GM19438 (cell line): ENCODE measurements around the gene SRGAP2C.
"Not testable (repeated sequence)": the region's sequence is repeated elsewhere in the genome, so short reads cannot be mapped to it uniquely, and the experiment has no call there.

Source experiments
- ATAC-seq: cut with Tn5 transposase; IDR thresholded peaks from one replicate; pipeline ENCODE4 v1.9.1; 2021; ENCODE audit warnings: low read depth; ENCODE audit not compliant: unreplicated experiment

Gene SRGAP2C

DNA sequence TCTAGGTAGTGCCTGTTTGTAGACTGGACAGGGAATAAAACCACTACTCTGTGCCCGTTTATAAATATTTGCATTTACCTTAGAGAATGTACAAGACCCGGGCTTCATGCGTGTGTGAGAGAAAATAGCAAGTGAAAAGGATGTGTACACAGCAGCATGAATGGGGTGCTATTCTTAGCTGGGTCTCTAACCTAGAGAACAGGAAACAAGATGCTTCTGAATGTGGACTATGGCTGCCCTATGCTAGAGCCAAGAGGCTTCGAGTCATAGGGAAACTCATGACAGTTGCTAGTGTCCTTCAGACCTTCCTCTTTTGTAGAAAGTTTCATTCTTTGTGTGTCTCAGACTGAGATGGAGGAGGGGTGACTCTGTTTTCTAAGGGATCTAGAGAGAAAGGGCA lies 39.9 kb downstream of the SRGAP2C start:
- peak; percentile 97 for ATAC-seq

DNA sequence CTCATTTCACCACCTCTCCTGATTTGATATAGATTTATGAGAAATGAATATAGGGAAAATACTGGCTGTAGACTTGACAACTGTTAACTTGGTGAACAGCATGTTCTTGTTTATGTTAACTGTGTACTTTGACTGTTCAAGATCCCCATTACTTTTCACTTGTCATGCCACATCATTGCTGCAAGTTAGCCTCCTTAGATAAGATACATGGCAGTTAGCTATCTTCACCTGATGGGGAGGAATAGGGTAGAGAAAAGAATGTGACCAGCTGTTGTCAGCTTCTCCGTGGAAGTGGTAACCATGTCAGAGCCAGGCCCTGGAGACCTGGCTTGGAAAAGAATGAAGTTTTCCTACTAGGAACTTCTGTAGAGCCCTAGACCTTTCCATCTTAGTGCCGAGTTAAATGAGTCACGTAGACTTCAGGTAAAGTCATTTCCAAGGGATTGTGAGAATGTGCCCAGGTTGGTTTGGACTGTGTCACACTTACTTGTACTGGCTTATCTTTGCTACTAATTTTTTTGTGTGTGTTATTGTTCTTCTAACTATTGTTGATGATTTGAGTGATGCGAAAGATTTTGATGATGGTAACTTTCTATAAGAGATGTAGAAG lies 41.6 kb downstream of the SRGAP2C start:
- ATAC-seq, result not testable (repeated sequence)

DNA sequence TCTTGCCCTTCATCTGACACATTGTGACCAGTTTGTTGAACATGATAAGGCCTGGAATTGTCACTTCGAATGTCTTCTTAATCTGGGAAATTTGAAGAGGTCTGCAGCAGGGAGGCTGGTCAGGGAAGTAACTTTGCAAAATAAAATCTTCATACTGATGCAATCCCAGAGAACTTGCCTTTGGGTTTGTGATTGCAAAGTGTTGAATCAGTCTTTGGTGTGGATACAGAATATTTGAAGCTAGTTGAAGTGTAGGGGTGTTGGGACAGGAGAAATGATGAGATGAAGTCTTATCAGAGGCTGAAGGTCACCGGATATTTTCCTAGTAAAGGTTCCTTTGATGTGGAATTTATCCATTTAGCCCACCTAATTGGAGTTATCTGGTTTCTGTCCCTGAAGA lies 42.1 kb downstream of the SRGAP2C start:
- not testable (repeated sequence) for ATAC-seq

DNA sequence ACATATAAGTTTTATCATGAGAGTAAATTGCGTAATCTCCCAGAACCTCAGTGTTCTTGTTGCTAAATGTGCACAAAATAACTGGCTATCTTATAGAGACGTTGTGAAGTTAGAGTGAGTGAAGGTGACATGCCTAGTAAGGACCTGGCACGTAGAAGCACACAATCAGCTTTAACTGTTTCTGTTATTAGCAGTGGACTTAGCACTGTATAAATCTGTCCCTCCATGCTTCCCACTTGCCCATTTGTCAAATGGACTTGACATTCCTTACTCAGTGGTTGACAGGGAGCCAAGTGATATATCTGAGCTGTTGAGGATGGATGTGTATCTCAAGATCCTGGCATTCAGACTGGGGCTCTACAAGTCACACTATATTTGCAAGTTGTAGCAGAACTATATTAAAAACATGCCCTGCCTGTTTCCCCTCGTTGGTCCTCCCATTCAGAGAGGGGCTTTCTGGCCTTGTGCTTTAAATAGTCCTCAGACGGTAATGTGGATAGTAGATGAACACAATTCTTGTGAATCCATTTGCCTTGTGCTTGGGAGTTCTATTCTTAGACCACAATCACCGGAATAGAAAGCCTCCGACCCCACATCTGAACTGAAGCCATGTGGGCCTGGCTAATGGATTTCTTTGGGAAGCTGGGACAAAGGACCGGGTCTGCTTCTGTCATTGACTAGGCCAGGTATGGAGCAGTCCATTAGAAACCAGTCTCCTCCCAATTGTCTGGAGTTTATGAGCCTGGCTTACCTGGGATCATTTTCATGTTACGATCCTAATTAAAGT lies 43.0 kb downstream of the SRGAP2C start:
- not testable (repeated sequence) for ATAC-seq

DNA sequence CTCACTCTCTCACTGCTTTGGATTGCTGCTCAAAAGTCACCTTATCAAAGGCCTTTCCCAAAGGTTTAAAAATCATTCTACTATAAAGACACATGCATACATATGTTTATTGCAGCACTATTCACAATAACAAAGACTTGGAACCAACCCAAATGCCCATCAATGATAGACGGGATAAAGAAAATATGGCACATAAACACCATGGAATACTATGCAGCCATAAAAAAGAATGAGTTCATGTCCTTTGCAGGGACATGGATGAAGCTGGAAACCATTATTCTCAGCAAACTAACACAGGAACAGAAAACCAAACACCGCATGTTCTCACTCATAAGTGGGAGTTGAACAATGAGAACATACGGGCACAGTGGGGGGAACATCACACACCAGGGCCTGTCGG lies 45.9 kb downstream of the SRGAP2C start:
- ATAC-seq, result not testable (repeated sequence)

DNA sequence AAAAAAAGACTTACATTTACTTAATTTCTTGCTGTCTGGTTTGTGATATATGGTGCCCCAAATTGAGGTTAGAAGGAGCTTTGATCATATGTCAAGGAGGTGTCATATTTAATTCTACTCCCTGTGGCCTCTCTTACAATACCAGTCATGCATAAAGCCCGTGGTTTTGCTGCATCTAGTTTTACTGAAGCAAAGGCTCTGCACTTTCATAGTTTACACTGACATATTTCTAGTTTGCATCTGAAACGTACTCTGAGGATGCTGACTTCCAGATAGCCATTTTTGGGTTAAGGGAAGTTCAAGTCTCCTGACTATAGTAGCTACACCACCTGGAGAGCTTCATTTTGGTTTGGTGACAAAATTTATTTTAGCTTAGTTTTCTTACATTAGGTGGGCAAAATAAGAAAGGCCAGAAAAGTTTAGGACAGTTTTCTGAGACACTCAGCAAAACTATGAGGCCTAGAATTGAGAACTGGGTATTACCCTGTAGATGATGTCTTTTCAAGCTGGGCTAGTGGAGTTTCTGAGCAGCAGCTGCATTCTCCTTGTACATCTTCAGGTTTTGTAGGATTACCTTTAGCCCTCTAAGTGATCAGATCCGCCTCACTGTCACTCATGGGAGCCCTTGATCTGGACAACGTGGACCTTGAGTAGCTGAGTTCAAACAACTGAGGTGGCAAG lies 47.8 kb downstream of the SRGAP2C start:
- ATAC-seq, result peak; percentile 76

DNA sequence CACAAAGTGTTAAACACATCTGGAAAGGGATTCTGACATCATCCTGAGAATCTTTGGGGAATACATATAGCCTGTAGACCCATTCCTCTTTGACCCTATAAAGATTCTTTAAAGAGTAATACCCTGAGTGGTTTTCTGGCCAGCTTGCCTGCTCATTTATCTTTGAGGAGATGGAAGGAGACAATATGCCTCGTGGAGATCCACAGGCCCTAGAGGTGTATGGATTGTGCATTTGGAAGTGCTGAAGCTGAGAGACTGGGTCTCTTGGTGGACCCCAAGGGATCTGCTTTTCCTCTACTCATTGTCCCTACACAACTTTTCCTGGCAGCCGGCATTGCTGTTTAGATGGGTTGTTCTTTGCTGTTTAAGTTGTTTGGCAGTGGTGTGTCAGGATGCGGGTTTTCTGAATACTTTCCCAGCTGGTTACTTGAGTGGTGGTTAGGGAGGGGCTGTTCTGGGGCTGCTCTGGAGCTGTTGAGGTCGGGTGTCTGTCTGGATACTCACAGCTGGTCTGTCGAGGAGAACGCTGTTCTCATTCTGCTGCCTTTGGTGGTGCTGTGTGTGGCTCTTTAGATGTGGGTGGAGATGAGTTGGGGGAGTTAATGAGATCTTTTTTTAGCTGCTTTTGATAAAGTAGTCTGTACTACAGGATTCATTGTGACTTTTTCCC lies 49.5 kb downstream of the SRGAP2C start:
- ATAC-seq, result not testable (repeated sequence)

DNA sequence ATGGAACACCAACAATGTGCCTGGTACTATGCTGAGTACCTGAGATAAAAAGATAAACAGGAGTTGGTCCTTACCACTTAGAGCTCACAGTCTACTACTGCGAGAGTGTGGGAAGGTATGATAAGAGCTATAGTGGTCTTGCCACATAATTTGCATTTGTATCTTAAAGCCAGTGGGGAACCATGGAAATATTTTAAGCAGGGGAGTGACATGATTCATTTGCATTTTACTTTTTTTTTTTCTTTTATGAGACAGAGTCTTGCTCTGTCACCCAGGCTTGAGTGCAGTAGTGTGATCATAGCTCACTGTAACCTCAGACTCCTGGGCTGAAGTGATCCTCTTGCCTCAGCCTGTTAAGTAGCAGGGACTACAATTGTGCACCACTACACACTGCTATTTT lies 53.6 kb downstream of the SRGAP2C start:
- ATAC-seq, result peak; percentile 71

DNA sequence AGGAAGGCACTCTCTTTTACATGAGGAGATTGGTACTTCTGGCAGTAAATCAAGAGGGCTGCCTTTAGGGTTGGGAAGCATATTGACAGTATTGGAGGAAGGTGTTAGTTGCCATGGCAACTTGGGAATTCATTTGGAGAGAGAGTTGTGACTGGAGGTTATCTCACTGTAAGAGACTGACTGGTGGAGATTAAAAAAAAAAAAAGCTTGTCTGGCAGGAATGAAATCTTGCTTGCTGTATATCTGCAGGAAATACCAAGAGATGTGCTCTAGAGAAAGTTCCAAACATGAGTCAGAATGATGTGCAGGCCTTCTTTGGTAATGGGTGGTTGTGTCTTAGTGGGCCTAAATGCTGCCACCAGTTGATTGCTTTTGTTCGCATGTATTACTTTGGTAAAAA lies 59.1 kb downstream of the SRGAP2C start:
- not testable (repeated sequence) for ATAC-seq

DNA sequence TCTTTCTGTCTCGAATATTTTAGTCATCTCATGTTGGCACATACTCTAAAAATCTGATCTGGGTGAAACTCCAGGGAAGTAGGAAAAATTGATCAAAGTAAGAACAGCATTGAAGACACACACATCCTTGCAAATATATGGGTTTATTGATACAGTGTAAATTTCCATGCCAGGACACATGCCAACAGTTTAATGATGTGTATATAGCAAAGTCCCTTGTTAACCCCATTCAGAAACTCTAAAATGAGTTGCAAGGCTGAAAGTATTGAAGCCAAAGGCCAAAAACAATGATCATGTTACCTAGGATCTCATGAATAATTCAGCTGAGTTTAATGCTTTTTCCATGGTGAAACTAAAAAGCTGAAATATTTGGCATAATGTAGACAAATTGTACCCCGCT lies 61.6 kb downstream of the SRGAP2C start:
- not testable (repeated sequence) for ATAC-seq

DNA sequence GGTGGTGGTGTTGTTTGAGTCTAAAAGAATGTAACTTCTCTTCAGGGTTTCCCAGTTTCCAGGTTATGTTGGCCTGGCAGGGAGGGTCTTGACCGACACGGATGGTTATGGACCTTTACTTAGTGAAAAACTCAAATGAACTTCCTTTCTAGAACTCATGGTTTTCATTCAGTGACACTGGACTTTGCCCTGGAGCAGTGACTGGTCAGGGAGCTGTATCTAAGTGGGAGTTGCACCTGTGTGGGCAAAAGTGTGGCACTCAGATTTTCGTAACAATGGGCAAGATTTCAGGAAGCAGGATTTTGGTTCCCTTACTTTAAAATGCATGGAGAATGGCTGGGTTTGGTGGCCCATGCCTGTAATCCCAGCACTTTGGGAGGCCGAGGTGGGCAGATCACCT lies 67.9 kb downstream of the SRGAP2C start:
- not testable (repeated sequence) for ATAC-seq

DNA sequence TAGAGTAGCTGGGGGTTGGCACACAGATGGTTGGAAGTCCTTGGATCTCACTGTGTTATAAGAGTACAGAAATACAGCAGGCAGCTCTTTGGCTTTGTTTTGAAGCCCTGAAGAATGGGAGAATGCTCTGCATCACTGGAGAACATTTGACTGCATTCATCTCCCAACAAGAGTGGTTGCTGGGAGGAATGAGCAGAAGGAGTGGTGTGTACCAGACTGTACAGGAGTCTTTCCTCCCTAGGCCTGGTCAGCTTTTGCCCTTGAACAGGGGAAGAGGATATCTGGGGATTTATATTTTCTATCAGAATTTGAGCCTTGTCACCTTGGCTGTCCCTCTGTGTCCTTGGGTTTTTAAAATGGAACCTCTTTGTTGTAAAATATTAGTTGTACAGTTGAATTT lies 69.8 kb downstream of the SRGAP2C start:
- ATAC-seq, result not testable (repeated sequence)

DNA sequence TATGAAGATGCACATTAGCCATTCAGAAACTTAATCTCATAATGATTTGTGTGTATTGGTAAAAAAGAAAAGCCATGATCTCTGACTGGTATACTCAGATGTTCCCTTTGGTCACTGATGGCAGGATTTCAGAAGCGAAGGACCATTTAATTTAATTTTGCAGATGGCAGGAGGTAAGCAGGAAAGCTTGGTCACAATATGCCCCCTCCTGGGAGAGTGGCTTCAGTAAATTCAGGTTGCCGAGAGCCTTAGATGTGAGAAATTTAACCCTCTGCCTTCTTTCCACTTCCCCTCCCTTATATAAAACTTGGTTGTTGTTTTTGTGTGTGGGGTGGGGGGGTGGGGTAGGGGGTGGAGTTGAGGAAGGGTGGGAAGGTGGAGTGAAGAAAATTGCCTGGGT lies 72.9 kb downstream of the SRGAP2C start:
- not testable (repeated sequence) for ATAC-seq

DNA sequence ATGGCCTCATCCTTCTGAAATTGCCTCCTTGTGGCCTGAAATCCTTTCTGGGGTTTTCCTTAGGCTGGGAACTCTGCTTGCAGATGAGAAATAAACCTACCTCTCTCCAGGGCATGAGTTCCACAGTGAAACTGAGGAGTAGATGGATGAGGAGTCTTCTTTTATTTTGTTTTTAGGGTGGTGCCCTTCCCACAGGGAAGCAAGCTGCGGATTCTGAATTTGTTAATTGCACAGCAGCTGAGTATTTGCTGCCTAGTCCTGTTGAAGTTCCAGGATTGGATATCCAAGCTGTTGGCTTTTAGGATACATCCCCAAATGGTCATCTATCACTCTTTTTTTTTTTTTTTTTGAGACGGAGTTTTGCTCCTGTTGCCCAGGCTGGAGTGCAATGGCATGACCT lies 73.4 kb downstream of the SRGAP2C start:
- ATAC-seq, result not testable (repeated sequence)

DNA sequence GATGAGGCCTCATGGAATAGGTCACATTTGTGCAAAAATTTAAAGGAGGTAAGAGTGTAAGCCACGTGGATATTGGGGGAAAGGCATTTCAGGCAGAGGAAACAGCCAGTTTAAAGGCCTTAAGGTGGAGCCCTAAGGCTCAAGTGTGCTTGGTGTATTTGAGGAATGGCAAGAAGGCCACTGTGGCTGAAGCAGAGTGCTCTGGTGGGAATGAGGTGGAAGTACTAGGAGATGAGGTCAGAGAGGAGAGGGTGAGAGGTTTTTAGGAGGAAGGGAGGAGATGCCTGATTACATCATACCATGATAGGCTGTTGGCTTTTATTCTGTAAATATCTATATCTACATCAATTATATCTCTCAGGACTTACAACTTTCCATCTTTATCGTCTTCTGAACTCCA lies 75.4 kb downstream of the SRGAP2C start:
- ATAC-seq, result not testable (repeated sequence)

DNA sequence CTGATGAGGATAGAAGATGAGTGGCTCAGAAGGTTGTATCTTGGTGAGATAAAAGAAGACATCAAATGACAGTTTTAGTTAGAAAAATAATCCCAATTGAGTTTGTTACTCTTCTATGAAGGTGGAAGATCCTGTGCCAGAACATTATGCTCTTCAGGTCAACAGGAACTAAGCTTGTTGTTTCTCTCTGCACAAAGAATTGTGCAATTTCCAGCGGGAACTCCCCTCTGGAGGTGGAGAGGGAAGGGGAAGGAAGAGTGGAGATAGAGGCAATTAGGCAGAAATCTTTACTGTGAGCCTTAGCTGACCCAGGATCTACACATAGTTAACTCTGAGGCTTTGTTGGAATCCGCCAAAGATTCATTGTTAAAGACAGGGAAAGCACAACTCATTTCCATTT lies 77.4 kb downstream of the SRGAP2C start:
- ATAC-seq, result not testable (repeated sequence)

DNA sequence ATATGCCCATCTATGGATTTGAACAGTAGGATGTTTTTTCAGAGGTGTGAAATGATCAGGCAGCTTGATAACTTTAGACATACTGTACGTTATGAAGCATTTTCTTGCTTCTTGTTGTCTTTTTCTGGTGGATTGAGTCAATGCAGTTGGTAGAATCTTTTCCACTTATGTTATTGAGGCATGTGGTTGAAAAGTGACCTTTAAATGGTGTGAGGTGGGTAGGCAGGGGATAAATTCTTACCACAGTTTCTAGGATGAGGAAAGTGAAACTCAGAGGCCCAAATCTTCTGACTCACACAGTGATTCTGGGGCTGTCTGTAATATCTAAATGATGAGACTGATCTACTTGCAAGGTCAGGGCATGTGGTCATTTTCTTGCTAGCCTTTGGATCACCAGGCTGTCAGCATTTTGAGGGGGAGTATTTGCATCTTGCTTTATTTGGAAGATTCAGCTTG lies 79.0 kb downstream of the SRGAP2C start:
- ATAC-seq, result peak; percentile 67

DNA sequence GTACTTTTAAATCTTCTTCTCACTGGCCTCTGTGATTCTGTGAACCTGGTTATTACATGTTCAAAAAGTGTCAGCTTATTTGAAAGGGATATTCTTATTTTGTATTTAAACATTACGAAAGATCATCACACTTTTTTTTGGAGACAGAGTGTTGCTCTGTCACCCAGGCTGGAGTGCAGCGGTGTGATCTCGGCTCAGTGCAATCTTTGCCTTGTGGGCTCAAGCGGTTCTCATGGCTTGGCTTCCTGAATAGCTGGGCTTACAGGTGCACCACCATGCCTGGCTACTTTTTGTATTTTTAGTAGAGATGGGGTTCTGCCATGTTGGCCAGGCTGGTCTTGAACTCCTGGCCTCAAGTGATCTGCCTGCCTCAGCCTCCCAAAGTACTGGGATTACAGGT lies 82.3 kb downstream of the SRGAP2C start:
- not testable (repeated sequence) for ATAC-seq

DNA sequence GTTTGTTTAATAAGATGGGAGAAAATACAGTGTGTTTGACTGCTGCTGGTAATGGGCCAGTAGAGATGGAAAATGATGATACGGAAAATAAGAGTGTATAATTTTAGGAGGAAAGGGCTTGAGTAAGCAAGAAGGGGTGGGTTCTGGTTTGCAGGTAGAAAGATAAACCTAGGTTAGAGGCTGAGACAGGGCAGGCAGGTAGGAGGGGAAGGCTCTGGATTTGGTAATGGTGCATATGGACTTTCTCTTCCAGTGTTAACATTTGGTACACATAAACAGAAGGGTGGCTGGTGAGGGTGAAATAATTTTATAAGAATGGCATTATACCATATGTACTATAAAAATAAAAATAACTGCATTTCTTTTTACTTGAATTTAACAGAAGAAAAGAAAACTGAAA lies 84.5 kb downstream of the SRGAP2C start:
- ATAC-seq, result not testable (repeated sequence)

DNA sequence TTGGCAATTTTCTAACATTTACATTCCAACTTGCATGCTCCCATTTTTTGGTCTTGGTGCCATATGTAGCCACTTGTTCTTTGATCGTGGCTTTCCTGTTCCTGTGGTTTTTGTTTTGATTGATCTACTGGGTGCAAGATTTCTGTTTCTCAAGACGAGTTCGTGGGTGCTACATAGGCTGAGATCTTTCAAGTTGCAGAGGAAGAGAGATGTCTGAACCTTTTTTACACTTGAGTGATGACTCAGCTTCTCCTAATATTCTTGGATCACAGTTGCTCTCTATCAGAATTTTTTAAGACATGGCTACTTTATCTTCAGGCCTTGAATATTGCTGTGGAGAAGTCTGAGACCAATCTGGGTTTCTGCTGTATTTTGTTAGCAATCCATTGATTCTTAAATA lies 85.2 kb downstream of the SRGAP2C start:
- ATAC-seq, result not testable (repeated sequence)
